Ovary (tissue), 3 donors: ENCODE data around the gene SERINC5.

Experiments used
- EP300 ChIP-seq: sonication (generic); formaldehyde crosslinking; IDR thresholded peaks from one replicate; pipeline ENCODE4 v1.6.1; 2017; ENCODE audit warnings: antibody characterized with exemption
- TF ChIP-seq, protein P1 (sequence below), 3 donors: fragments of 450-650 bp in 2 of 3; fragments of 200-600 bp in 1 of 3; IDR thresholded peaks; one replicate each; pipeline versions ENCODE4 v1.5.1 to v1.8.0; 2016 to 2022; ENCODE audit warnings: antibody characterized with exemption in 3 of 3, mild to moderate bottlenecking in 1 of 3
- donor health status: DM: no; HTN: no; CAD: no.

DNA sequence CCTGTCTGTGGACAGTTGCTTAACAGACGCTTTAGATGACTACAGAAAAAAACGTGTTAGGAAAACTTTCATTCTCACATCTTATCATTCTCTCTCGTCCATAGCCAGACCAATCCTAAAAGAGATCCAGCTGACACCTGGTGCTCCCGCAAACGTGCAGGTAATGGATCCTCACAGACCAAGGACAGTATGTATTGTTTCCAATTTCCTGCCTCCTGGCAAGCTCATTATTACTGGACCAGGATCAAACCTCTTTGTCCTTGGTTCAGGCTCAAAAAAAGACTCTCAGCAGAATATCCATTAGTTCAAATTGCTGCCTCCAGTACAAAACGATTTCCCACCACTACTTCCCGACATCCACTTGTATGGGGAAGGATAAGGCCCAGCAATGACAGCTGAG is 62.4 kb downstream of the SERINC5 start:
- TF ChIP-seq, protein P1, sequence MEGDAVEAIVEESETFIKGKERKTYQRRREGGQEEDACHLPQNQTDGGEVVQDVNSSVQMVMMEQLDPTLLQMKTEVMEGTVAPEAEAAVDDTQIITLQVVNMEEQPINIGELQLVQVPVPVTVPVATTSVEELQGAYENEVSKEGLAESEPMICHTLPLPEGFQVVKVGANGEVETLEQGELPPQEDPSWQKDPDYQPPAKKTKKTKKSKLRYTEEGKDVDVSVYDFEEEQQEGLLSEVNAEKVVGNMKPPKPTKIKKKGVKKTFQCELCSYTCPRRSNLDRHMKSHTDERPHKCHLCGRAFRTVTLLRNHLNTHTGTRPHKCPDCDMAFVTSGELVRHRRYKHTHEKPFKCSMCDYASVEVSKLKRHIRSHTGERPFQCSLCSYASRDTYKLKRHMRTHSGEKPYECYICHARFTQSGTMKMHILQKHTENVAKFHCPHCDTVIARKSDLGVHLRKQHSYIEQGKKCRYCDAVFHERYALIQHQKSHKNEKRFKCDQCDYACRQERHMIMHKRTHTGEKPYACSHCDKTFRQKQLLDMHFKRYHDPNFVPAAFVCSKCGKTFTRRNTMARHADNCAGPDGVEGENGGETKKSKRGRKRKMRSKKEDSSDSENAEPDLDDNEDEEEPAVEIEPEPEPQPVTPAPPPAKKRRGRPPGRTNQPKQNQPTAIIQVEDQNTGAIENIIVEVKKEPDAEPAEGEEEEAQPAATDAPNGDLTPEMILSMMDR (IDR thresholded peaks at IDR 0.05) = no peak
- TF ChIP-seq EP300 = no peak
